Lung (tissue), 12 donors: ENCODE data around the gene AS3MT. TPM values are rescaled to one million over a fixed set of nuclear protein-coding genes. Genes with fewer than 3 reads are reported as not detected.
"Not testable (repeated sequence)": the region's sequence is repeated elsewhere in the genome, so short reads cannot be mapped to it uniquely, and the experiment has no call there.

Experiments
- ATAC-seq: fragments of 200-7000 bp; cut with Tn5 transposase; one replicate; pipeline ENCODE4 v1.9.1; 2020; ENCODE audit warnings: moderate number of reproducible peaks; ENCODE audit not compliant: insufficient read depth, low FRiP score
- DNase-seq, 3 donors: peaks; one replicate each; pipeline ENCODE4 v3.0.0-alpha.2; 2013 to 2017
- H3K27ac ChIP-seq, 2 donors: one replicate each; pipeline ENCODE4 v1.5.1; 2013; ENCODE audit warnings: mild to moderate bottlenecking in 2 of 2, moderate library complexity in 2 of 2, control low read depth in 1 of 2, inconsistent platforms in 1 of 2, low read depth in 1 of 2, low read length in 1 of 2
- H3K27me3 ChIP-seq, 3 donors: one replicate each; pipeline ENCODE4 v1.5.1; 2013; ENCODE audit warnings: low read length in 2 of 3; ENCODE audit not compliant: control insufficient read depth in 3 of 3, insufficient read depth in 3 of 3
- H3K36me3 ChIP-seq, 4 donors: one replicate each; pipeline ENCODE4 v1.5.1; 2013; ENCODE audit warnings: low read length in 4 of 4, mild to moderate bottlenecking in 1 of 4, moderate library complexity in 1 of 4; ENCODE audit not compliant: control insufficient read depth in 4 of 4, insufficient read depth in 4 of 4
- H3K4me1 ChIP-seq, 5 donors: one replicate each; pipeline ENCODE4 v1.5.1; 2013; ENCODE audit warnings: low read length in 5 of 5, mild to moderate bottlenecking in 2 of 5, moderate library complexity in 1 of 5; ENCODE audit not compliant: control insufficient read depth in 5 of 5, insufficient read depth in 5 of 5
- H3K4me3 ChIP-seq: one replicate; pipeline ENCODE4 v1.5.1; 2013; ENCODE audit warnings: mild to moderate bottlenecking, control low read depth, moderate library complexity
- H3K9ac ChIP-seq, 2 donors: one replicate each; pipeline ENCODE4 v1.5.1; 2013; ENCODE audit warnings: low read length in 2 of 2, control low read depth in 1 of 2; ENCODE audit not compliant: insufficient read depth in 1 of 2
- H3K9me3 ChIP-seq, 4 donors: one replicate each; pipeline ENCODE4 v1.5.1; 2013; ENCODE audit warnings: low read length in 3 of 4, mild to moderate bottlenecking in 1 of 4, moderate library complexity in 1 of 4; ENCODE audit not compliant: control insufficient read depth in 4 of 4, insufficient read depth in 3 of 4
- CTCF ChIP-seq: IDR thresholded peaks from 2 replicates; pipeline ENCODE4 v1.5.1; 2012; ENCODE audit warnings: mild to moderate bottlenecking; ENCODE audit errors: control extremely low read depth, extremely low read depth
- WGBS, 2 donors: extraction: QIAGEN DNeasy Blood & Tissue Kit; methylation state at CpG; one replicate each; pipeline ENCODE4 v1.1.7; 2013; 5-methylcytosine and 5-hydroxymethylcytosine counted together
- polyA plus RNA-seq, 2 donors: library from polyadenylated mRNA; stranded (reverse); fragments of 200-250 nt; gene quantifications; one replicate each; pipeline ENCODE4 v1.2.1, GENCODE V29; 2013
- total RNA-seq, 2 donors: library from RNA; depleted of rRNA in 1 of 2; stranded (reverse); fragments of >200 nt in 1 of 2; gene quantifications; one replicate each; pipeline ENCODE4 v1.2.1, GENCODE V29; 2014 to 2021
- donor health status: control.
- donor health status: control.
- donor health status: Bipolar disorder and iron deficiency.
- donor health status: healthy.
- donor health status: DM: yes; HTN: yes; CAD: no.

AS3MT gene
- total and polyA plus RNA-seq, 4 donors: 0.86 to 5.8 (median 2.9) TPM

GRCh38 chr10:102845352-102845902 lies 23.8 kb upstream of the AS3MT start:
- no peak overlapping the region for H3K27ac ChIP-seq
- no peaks in the 10 kb centered on the region for H3K27me3 ChIP-seq
- no peaks in the 10 kb centered on the region for H3K9me3 ChIP-seq
- no peak overlapping the region for H3K9ac ChIP-seq
- peaks cover 0 to 2% (median 0%) of the 10 kb centered on the region in 5 donors for H3K4me1 ChIP-seq
- 84 to 95% methylated on average over 9 of the region's 9 CpGs for WGBS, 2 donors
- H3K36me3 ChIP-seq: no peaks in the 10 kb centered on the region
- ATAC-seq (no peak), DNase-seq (no peak)
- no peak overlapping the region for H3K4me3 ChIP-seq
- no peak for TF ChIP-seq CTCF

GRCh38 chr10:102850025-102850518 lies 19.2 kb upstream of the AS3MT start:
- 67 to 81% methylated on average over 9 of the region's 9 CpGs for WGBS, 2 donors
- ATAC-seq: no peak

GRCh38 chr10:102853237-102853636 lies 16.0 kb upstream of the AS3MT start:
- DNase-seq, H3K9ac ChIP-seq, H3K36me3 ChIP-seq, H3K4me3 ChIP-seq, ATAC-seq, H3K9me3 ChIP-seq, H3K27me3 ChIP-seq, H3K27ac ChIP-seq, H3K4me1 ChIP-seq: not testable (repeated sequence)
- 95 to 99% methylated on average over 7 of the region's 7 CpGs for WGBS, 2 donors

More at GRCh38 chr10:102850025-102850518, 19.2 kb upstream of the AS3MT start:
- TF ChIP-seq CTCF: no peak
- Histone ChIP-seq H3K4me1 (no peaks in the 10 kb centered on the region), H3K4me3 (no peak overlapping the region), H3K9me3 (no peaks in the 10 kb centered on the region), H3K27me3 (no peaks in the 10 kb centered on the region), H3K27ac (no peak overlapping the region), H3K9ac (no peak overlapping the region), H3K36me3 (peaks cover 0 to 3% (median 0%) of the 10 kb centered on the region in 4 donors)
- DNase-seq: no peak

GRCh38 chr10:102855731-102856436 lies 13.4 kb upstream of the AS3MT start:
- not testable (repeated sequence) for H3K9me3 ChIP-seq, DNase-seq, H3K27ac ChIP-seq, H3K36me3 ChIP-seq, ATAC-seq, H3K9ac ChIP-seq, H3K4me1 ChIP-seq, H3K4me3 ChIP-seq, H3K27me3 ChIP-seq
- 86 to 93% methylated on average over 11 of the region's 11 CpGs for WGBS, 2 donors
